Pulmonary artery endothelial cell (primary cell): ENCODE results near the gene ATXN1. TPM values are rescaled to one million over a fixed set of nuclear protein-coding genes. Genes with fewer than 3 reads are reported as not detected.

ENCODE experiments used
- DNase-seq: peaks from one replicate; pipeline ENCODE4 v3.0.0-alpha.2; 2011; ENCODE audit warnings: low read depth, low spot score
- total RNA-seq: library from RNA; depleted of rRNA; stranded (reverse); fragments of >200 nt; gene quantifications from 2 replicates; pipeline ENCODE4 v1.2.3, GENCODE V29; 2014

The ATXN1 gene
- total RNA-seq, 1 donor from 2014 or later, result 14.2 TPM

- no peak for DNase-seq
These were observed 440.5 kb downstream of the ATXN1 start for GRCh38 chr6:16320533-16321340.

GRCh38 chr6:16319813-16320532, 441.3 kb downstream of the ATXN1 start:
- DNase-seq, result peak; percentile 74

- no peak for DNase-seq
These were observed 442.1 kb downstream of the ATXN1 start for GRCh38 chr6:16318953-16319720.

- no peak for DNase-seq
These were observed 442.7 kb downstream of the ATXN1 start for GRCh38 chr6:16318538-16318937.

- no peak for DNase-seq
These were observed 444.5 kb downstream of the ATXN1 start for GRCh38 chr6:16316741-16317251.

- DNase-seq, result no peak
These were observed 447.0 kb downstream of the ATXN1 start for GRCh38 chr6:16314296-16314695.

- no peak for DNase-seq
These were observed 447.5 kb downstream of the ATXN1 start for GRCh38 chr6:16313732-16314131.

- DNase-seq, result no peak
These were observed 449.5 kb downstream of the ATXN1 start for GRCh38 chr6:16311763-16312162.

GRCh38 chr6:16306334-16306733, 454.9 kb downstream of the ATXN1 start:
- no peak for DNase-seq

GRCh38 chr6:16305788-16306187, 455.5 kb downstream of the ATXN1 start:
- DNase-seq, result no peak

GRCh38 chr6:16305246-16305725, 456.0 kb downstream of the ATXN1 start:
- DNase-seq, result no peak

GRCh38 chr6:16302721-16303552, 458.3 kb downstream of the ATXN1 start:
- DNase-seq, result no peak

GRCh38 chr6:16301511-16301910, 459.7 kb downstream of the ATXN1 start:
- DNase-seq, result no peak

- DNase-seq, result no peak
These were observed 461.4 kb downstream of the ATXN1 start for GRCh38 chr6:16299861-16300260.

- no peak for DNase-seq
These were observed 465.1 kb downstream of the ATXN1 start for GRCh38 chr6:16296061-16296670.

- no peak for DNase-seq
These were observed 465.8 kb downstream of the ATXN1 start for GRCh38 chr6:16295471-16295870.

GRCh38 chr6:16295060-16295459, 466.2 kb downstream of the ATXN1 start:
- DNase-seq, result no peak

- DNase-seq, result no peak
These were observed 466.9 kb downstream of the ATXN1 start for GRCh38 chr6:16294371-16294770.

GRCh38 chr6:16292942-16293341, 468.3 kb downstream of the ATXN1 start:
- no peak for DNase-seq

GRCh38 chr6:16292432-16292831, 468.8 kb downstream of the ATXN1 start:
- no peak for DNase-seq
